ENCODE results near the gene NEGR1.

The NEGR1 gene

DNA sequence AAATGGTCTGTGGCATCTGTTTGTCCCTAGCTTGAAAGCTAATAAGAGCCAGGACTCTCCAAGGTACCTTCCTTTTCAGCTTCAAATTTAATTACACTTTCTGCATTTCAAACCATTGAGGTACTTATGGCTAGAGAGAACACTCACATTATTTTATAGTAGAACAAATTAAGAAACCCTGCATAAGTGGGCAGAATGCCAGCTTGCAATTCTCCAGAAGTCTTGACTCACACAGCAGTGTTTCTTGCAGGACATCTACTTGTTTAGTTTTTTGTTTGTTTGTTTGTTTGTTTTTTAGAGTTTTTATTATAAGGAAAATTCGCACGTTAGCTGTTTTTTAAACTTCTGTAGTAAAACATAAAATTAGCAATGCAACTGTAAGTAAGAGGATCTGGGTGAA, 397.2 kb downstream of the NEGR1 start:
- TF ChIP-seq, protein P1, sequence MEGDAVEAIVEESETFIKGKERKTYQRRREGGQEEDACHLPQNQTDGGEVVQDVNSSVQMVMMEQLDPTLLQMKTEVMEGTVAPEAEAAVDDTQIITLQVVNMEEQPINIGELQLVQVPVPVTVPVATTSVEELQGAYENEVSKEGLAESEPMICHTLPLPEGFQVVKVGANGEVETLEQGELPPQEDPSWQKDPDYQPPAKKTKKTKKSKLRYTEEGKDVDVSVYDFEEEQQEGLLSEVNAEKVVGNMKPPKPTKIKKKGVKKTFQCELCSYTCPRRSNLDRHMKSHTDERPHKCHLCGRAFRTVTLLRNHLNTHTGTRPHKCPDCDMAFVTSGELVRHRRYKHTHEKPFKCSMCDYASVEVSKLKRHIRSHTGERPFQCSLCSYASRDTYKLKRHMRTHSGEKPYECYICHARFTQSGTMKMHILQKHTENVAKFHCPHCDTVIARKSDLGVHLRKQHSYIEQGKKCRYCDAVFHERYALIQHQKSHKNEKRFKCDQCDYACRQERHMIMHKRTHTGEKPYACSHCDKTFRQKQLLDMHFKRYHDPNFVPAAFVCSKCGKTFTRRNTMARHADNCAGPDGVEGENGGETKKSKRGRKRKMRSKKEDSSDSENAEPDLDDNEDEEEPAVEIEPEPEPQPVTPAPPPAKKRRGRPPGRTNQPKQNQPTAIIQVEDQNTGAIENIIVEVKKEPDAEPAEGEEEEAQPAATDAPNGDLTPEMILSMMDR (IDR thresholded peaks at IDR 0.05; ENCODE audit: low read depth, low read length) = no peak
- no peak overlapping the region for H3K4me3 ChIP-seq (replicated peaks in 1 of 2; ENCODE audit: low read depth in 2 of 2, low read length in 2 of 2)
- peak; percentile 6 to 30 for DNase-seq (ENCODE audit: low read depth in 2 of 2)

GRCh38 chr1:71882637-71883036, 399.7 kb downstream of the NEGR1 start:
- H3K4me3 ChIP-seq (replicated peaks in 1 of 2; ENCODE audit: low read depth in 2 of 2, low read length in 2 of 2) = no peak overlapping the region
- TF ChIP-seq, protein P1 (IDR thresholded peaks at IDR 0.05; ENCODE audit: low read depth, low read length) = no peak
- DNase-seq (ENCODE audit: low read depth in 2 of 2) = peak in 1 of 2 donors; percentile 5

DNA sequence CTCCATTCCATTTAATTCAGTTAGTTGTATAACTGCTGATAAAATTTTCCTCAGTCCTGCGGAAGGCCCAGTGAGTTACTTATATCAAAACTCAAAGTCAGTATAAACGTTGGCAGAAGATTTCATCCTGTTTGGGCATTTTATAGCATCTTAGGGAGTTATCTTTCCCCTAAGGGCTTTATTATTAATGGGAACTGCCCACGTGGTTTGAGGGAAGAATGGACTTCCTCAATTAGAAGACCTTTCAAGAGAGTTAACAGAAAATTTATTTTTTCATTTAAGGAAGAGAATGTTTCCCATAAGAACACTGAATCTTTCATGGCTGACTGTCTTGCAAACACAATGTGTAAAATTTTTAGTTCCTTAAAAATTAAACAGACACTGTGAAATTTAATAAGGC, 400.1 kb downstream of the NEGR1 start:
- no peak overlapping the region for H3K4me3 ChIP-seq (replicated peaks in 1 of 2; ENCODE audit: low read depth in 2 of 2, low read length in 2 of 2)
- DNase-seq (ENCODE audit: low read depth in 2 of 2) = no peak
- TF ChIP-seq, protein P1 (IDR thresholded peaks at IDR 0.05; ENCODE audit: low read depth, low read length) = no peak

- no peak overlapping the region for H3K4me3 ChIP-seq (replicated peaks in 1 of 2; ENCODE audit: low read depth in 2 of 2, low read length in 2 of 2)
- TF ChIP-seq, protein P1 (IDR thresholded peaks at IDR 0.05; ENCODE audit: low read depth, low read length) = no peak
- peak in 1 of 2 donors; percentile 4 for DNase-seq (ENCODE audit: low read depth in 2 of 2)
These were observed 400.7 kb downstream of the NEGR1 start for GRCh38 chr1:71881611-71882010.

DNA sequence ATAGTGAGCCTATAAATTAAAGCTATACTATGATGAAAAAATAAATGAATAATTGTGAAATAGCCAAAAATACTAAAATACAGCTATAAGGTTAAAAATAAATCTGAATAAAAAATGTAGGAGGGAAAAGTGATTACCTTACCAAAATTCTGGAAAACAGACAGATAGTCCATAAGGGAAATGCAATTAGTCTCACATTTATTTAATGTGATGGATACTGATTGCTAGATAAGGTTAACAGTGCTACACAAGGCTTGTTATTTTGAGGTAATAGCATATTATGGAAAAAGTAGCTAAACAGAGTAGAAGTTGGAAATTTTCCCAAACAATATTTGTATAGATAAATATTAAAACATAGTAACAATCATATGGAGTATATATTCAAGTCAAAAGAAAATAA, 413.0 kb downstream of the NEGR1 start:
- H3K4me3 ChIP-seq (replicated peaks in 1 of 2; ENCODE audit: low read depth in 2 of 2, low read length in 2 of 2) = no peak overlapping the region
- TF ChIP-seq, protein P1 (IDR thresholded peaks at IDR 0.05; ENCODE audit: low read depth, low read length) = no peak
- no peak for DNase-seq (ENCODE audit: low read depth in 2 of 2)

DNA sequence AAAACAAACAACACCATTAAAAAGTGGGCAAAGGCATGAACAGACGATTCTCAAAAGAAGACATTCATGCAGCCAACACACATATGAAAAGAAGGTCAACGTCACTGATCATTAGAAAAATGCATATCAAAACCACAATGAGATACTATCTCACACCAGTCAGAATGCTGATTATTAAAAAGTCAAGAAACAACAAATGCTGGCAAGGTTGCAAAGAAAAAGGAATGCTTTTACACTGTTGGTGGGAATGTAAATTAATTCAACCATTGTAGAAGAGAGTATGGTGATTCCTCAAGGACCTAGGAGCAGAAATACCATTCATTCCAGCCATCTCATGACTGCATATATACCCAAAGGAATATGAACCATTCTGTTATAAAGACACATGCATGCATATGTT, 419.6 kb downstream of the NEGR1 start:
- H3K4me3 ChIP-seq (replicated peaks in 1 of 2; ENCODE audit: low read depth in 2 of 2, low read length in 2 of 2) = no peak overlapping the region
- TF ChIP-seq, protein P1 (IDR thresholded peaks at IDR 0.05; ENCODE audit: low read depth, low read length) = no peak
- DNase-seq (ENCODE audit: low read depth in 2 of 2) = no peak

- TF ChIP-seq, protein P1 (IDR thresholded peaks at IDR 0.05; ENCODE audit: low read depth, low read length) = no peak
- H3K4me3 ChIP-seq (replicated peaks in 1 of 2; ENCODE audit: low read depth in 2 of 2, low read length in 2 of 2) = no peak overlapping the region
- DNase-seq (ENCODE audit: low read depth in 2 of 2) = peak; percentile 10 to 72
These were observed 421.3 kb downstream of the NEGR1 start for GRCh38 chr1:71861022-71861421.

Data from cardiac fibroblast (primary cell).